Common myeloid progenitor, CD34-positive (primary cell): Measurements from ENCODE around the gene MAP3K10.

Experiments
- CTCF ChIA-PET: fragments of 350-600 bp; sonication (Branson Sonifier 250); formaldehyde crosslinking; loops from one replicate; lab custom pipeline; 2021; ENCODE audit warnings: antibody characterized with exemption; lab: Charles Lee
- POLR2A ChIA-PET: fragments of 350-600 bp; sonication (Branson Sonifier 250); formaldehyde crosslinking; loops from one replicate; lab custom pipeline; 2021; ENCODE audit warnings: antibody characterized with exemption; lab: Charles Lee
- DNase-seq, 3 donors: peaks; one replicate each; pipeline versions ENCODE4 v3.0.0 to v3.0.0-alpha.2; 2013
- H3K27ac ChIP-seq, 2 experiments: 1 replicate in 1 of 2; 2 replicates in 1 of 2; pipeline ENCODE4 v1.7.0; 2013; ENCODE audit warnings: inconsistent platforms in 2 of 2, low read length in 2 of 2, mild to moderate bottlenecking in 2 of 2, low read depth in 1 of 2, moderate library complexity in 1 of 2; ENCODE audit not compliant: severe bottlenecking in 2 of 2, insufficient read depth in 1 of 2, poor library complexity in 1 of 2
- H3K27me3 ChIP-seq, 5 experiments: replicated peaks in 2 of 5; 1 replicate in 3 of 5; 2 replicates in 2 of 5; pipeline versions ENCODE4 v1.6.1 to v1.7.0; 2013; ENCODE audit warnings: low read length in 4 of 5, mild to moderate bottlenecking in 2 of 5, moderate library complexity in 2 of 5, inconsistent platforms in 1 of 5; ENCODE audit not compliant: insufficient read depth in 5 of 5, control insufficient read depth in 4 of 5
- H3K36me3 ChIP-seq, 4 experiments: 1 replicate in 2 of 4; 2 replicates in 2 of 4; pipeline versions ENCODE4 v1.6.1 to v1.7.0; 2013; ENCODE audit warnings: low read length in 3 of 4, control low read depth in 1 of 4, mild to moderate bottlenecking in 1 of 4; ENCODE audit not compliant: control insufficient read depth in 4 of 4, insufficient read depth in 4 of 4
- H3K4me1 ChIP-seq, 4 experiments: 1 replicate in 3 of 4; 2 replicates in 1 of 4; pipeline versions ENCODE4 v1.6.1 to v1.7.1; 2013; ENCODE audit warnings: low read length in 3 of 4, mild to moderate bottlenecking in 3 of 4, control low read depth in 1 of 4, inconsistent platforms in 1 of 4, moderate library complexity in 1 of 4; ENCODE audit not compliant: control insufficient read depth in 4 of 4, insufficient read depth in 4 of 4; ENCODE audit errors: control extremely low read depth in 1 of 4
- H3K4me3 ChIP-seq, 7 experiments: 1 replicate in 4 of 7; 2 replicates in 3 of 7; pipeline versions ENCODE4 v1.5.1 to v1.7.0; 2013; ENCODE audit warnings: mild to moderate bottlenecking in 7 of 7, low read length in 6 of 7, moderate library complexity in 6 of 7, inconsistent platforms in 2 of 7, low read depth in 2 of 7, control low read depth in 1 of 7; ENCODE audit not compliant: insufficient read depth in 4 of 7, control insufficient read depth in 1 of 7; ENCODE audit errors: extremely low read depth in 1 of 7
- H3K9me3 ChIP-seq, 5 experiments: 1 replicate in 4 of 5; 2 replicates in 1 of 5; pipeline versions ENCODE4 v1.6.1 to v1.7.1; 2013; ENCODE audit warnings: low read length in 4 of 5, mild to moderate bottlenecking in 2 of 5, inconsistent platforms in 1 of 5, low read depth in 1 of 5, moderate library complexity in 1 of 5; ENCODE audit not compliant: control insufficient read depth in 4 of 5, insufficient read depth in 2 of 5; ENCODE audit errors: control extremely low read depth in 1 of 5
- WGBS: methylation state at CpG from one replicate; pipeline ENCODE4 v1.1.5; 2013; ENCODE audit not compliant: insufficient coverage; 5-methylcytosine and 5-hydroxymethylcytosine counted together

The MAP3K10 gene

GRCh38 chr19:40205760-40206159, 14.5 kb downstream of the MAP3K10 start:
- POLR2A ChIA-PET: no interaction called here
- CTCF ChIA-PET: interaction anchor here (1.0 kb wide), 1 partner anchor 61 kb away, joined by 3 read pairs; no protein-coding TSS in a partner anchor

GRCh38 chr19:40208602-40209001, 17.4 kb downstream of the MAP3K10 start:
- WGBS: 100% methylated on average over 3 of the region's 5 CpGs
- POLR2A ChIA-PET: interaction anchor here (0.5 kb wide), 1 partner anchor 24 kb away, joined by 4 read pairs; no protein-coding TSS in a partner anchor
- Histone ChIP-seq H3K4me1 (no peaks in the 10 kb centered on the region), H3K36me3 (peaks cover 0 to 31% (median 9%) of the 10 kb centered on the region in 4 experiments), H3K27ac (no peak overlapping the region), H3K27me3 (no peaks in the 10 kb centered on the region), H3K4me3 (no peak overlapping the region), H3K9me3 (no peaks in the 10 kb centered on the region)
- no peak for DNase-seq
- CTCF ChIA-PET: interaction anchor here (0.9 kb wide), 1 partner anchor 18 kb away, joined by 3 read pairs; no protein-coding TSS in a partner anchor

More at GRCh38 chr19:40205760-40206159, 14.5 kb downstream of the MAP3K10 start:
- no peaks in the 10 kb centered on the region for H3K9me3 ChIP-seq
- no peaks in the 10 kb centered on the region for H3K4me1 ChIP-seq
- WGBS: 98% methylated on average over 18 of the region's 21 CpGs
- DNase-seq: no peak
- no peak overlapping the region for H3K4me3 ChIP-seq
- H3K27me3 ChIP-seq: no peaks in the 10 kb centered on the region
- no peak overlapping the region for H3K27ac ChIP-seq
- H3K36me3 ChIP-seq: peaks cover 0 to 32% (median 7%) of the 10 kb centered on the region in 4 experiments

- H3K36me3 ChIP-seq: peaks cover 0 to 20% (median 5%) of the 10 kb centered on the region in 4 experiments
- ChIA-PET POLR2A (no interaction called here), CTCF (interaction anchor here (0.7 to 1.1 kb wide), 2 partner anchors 71 to 626 kb away, joined by 3 to 4 read pairs; no protein-coding TSS in a partner anchor)
- DNase-seq: no peak
- H3K27ac ChIP-seq: no peak overlapping the region
- peaks cover 0 to 2% (median 1%) of the 10 kb centered on the region in 5 experiments for H3K27me3 ChIP-seq
- no peak overlapping the region for H3K4me3 ChIP-seq
- H3K4me1 ChIP-seq: no peaks in the 10 kb centered on the region
- 100% methylated on average over 3 of the region's 5 CpGs for WGBS
- no peaks in the 10 kb centered on the region for H3K9me3 ChIP-seq
Measured at GRCh38 chr19:40210889-40211288, 19.7 kb downstream of the MAP3K10 start.

- no peak overlapping the region for H3K4me3 ChIP-seq
- peaks cover 0 to 26% (median 16%) of the 10 kb centered on the region in 5 experiments for H3K27me3 ChIP-seq
- no peak for DNase-seq
- H3K4me1 ChIP-seq: peaks cover 0 to 7% (median 0%) of the 10 kb centered on the region in 4 experiments
- ChIA-PET POLR2A (no interaction called here), CTCF (no interaction called here)
- peaks cover 0 to 17% (median 5%) of the 10 kb centered on the region in 4 experiments for H3K36me3 ChIP-seq
- no peaks in the 10 kb centered on the region for H3K9me3 ChIP-seq
- H3K27ac ChIP-seq: no peak overlapping the region
- 97% methylated on average over 48 of the region's 53 CpGs for WGBS
Measured at GRCh38 chr19:40213251-40213829, 22.1 kb downstream of the MAP3K10 start.

- POLR2A ChIA-PET: no interaction called here
- H3K4me3 ChIP-seq: no peak overlapping the region
- H3K27ac ChIP-seq: no peak overlapping the region
- H3K27me3 ChIP-seq: peaks cover 0 to 33% (median 16%) of the 10 kb centered on the region in 5 experiments
- H3K36me3 ChIP-seq: peaks cover 0 to 11% (median 5%) of the 10 kb centered on the region in 4 experiments
- H3K9me3 ChIP-seq: no peaks in the 10 kb centered on the region
- peaks cover 0 to 7% (median 0%) of the 10 kb centered on the region in 4 experiments for H3K4me1 ChIP-seq
- WGBS: 94% methylated on average over 41 of the region's 50 CpGs
- CTCF ChIA-PET: no interaction called here
- DNase-seq: no peak
Measured at GRCh38 chr19:40213882-40214570, 22.8 kb downstream of the MAP3K10 start.

- no peak overlapping the region for H3K27ac ChIP-seq
- H3K9me3 ChIP-seq: no peaks in the 10 kb centered on the region
- WGBS: 97% methylated on average over 14 of the region's 22 CpGs
- no peak for DNase-seq
- no peak overlapping the region for H3K4me3 ChIP-seq
- CTCF ChIA-PET: no interaction called here
- POLR2A ChIA-PET: no interaction called here
- H3K27me3 ChIP-seq: peaks cover 4 to 42% (median 22%) of the 10 kb centered on the region in 5 experiments
- peaks cover 0 to 7% (median 0%) of the 10 kb centered on the region in 4 experiments for H3K4me1 ChIP-seq
- peaks cover 0 to 10% (median 4%) of the 10 kb centered on the region in 4 experiments for H3K36me3 ChIP-seq
Measured at GRCh38 chr19:40214936-40215335, 23.7 kb downstream of the MAP3K10 start.
